Thoracic aorta endothelial cell (primary cell): ENCODE data around the gene CCPG1. TPM values are rescaled to one million over a fixed set of nuclear protein-coding genes. Genes with fewer than 3 reads are reported as not detected.

ENCODE experiments used
- total RNA-seq: library from RNA; depleted of rRNA; stranded (reverse); fragments of >200 nt; gene quantifications from 2 replicates; pipeline ENCODE4 v1.2.3, GENCODE V29; 2012

CCPG1 gene
- total RNA-seq = 59.4 and 61.0 TPM in 2 replicates

DNA sequence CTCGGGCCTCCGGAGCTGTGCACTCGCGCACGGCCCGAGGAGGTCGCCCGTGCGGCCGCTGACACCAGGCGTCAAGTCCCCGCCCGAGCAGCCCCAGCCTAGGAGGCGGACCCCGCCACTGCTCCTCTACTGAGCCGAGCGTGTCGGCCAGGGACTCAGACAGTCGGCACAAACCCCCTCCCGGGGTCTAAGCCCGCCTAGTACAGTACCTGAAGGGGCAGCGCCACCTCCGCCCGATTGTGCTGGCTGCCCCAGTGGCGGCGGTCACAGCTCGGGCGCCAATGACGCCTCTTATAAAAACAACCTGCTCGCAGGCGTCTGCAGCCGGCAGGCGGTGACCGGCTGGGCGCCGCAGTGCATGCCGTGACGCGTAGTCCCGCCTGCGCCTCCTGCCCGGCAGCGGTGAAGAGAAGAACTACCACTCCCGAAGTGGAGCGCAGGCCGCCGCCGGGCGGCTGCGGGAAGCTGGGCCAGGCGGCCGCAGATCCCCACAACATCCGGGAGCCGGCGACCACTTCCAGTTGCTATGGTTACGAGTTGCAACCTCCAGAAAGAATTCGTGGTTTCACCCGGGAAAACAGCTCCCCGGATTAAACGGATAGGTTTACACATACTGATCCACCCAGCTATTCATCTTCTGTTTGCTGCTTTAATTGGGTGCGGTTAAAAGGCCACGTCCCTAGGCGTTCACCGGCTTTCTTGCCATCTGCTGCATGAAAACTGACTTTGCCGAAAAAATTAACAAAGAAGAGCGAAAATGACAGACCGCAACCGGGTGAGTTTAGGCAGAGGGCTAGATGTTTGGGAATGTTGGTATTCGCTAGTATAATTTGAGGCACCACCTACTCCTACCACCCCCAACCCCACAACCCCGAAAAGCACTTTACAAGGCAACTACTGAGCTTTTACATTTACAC is at the start of gene CCPG1, which contains the start of gene PIERCE2:
TSS of gene CCPG1 (minus strand) at position 348 of the 917 bp plus-strand sequence. CDS start 18,935 bp downstream, outside the sequence.
TSS of gene PIERCE2 (plus strand) at position 484 of the 917 bp plus-strand sequence. CDS start at position 758, 274 bp downstream.

DNA sequence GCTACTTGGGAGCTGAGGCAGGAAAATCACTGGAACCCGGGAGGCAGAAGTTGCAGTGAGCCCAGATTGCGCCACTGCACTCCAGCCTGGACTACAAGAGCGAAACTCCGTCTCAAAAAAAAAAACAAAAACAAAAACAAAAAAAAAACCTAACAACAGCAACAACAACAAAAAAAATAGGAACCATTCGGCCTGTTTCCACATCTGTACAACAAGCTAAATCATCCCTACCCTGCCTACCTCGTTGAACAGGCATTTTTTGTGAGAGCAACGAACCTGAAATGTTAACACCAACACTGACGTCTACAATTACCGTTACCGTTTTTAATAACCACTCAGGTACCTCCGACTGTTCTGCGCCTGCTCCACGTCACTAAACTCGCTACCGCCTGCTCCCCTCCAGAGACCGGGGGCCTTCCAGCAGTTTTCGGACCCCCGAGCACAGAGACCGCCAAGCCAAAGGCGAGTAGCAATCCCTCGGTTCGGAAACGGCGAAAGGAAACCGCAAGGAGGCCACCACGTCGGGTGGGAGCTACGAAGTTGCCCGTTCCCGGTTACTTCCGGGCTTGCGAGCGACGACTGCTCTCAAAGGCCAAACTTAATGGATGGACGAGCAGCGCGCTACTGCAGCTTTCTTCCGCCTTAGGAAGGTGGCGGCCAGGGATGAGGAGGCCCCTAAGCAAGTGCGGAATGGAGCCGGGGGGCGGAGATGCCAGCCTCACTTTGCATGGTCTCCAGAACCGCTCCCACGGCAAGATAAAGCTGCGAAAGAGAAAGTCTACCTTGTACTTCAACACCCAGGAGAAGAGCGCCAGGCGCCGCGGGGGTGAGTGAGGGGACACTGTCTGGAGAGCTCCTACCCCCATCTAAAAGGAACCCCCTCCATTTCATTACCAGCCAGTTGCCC is 89.3 kb downstream of the CCPG1 start, which contains the start of the genes PIGB and PIGBOS1:
TSS of gene PIGB (plus strand) at position 635 of the 907 bp plus-strand sequence. CDS start at position 664, 29 bp downstream.
TSS of gene PIGBOS1 (minus strand) at position 536 of the 907 bp plus-strand sequence. CDS start 1,331 bp downstream, outside the sequence.

Other genes with a start within 250 kb of the CCPG1 start
- gene RSL24D1, start 211.4 kb downstream of the CCPG1 start, total RNA-seq = 118 and 121 TPM in 2 replicates
- 16.1 and 19.6 TPM in 2 replicates for gene RAB27A, start 118.5 kb downstream of the CCPG1 start, total RNA-seq
- 10.0 and 11.8 TPM in 2 replicates for gene PIGBOS1, start 89.2 kb downstream of the CCPG1 start, total RNA-seq
- 18.0 and 20.5 TPM in 2 replicates for gene PIGB, start 89.1 kb downstream of the CCPG1 start, total RNA-seq
- gene PIERCE2, start 136 bp upstream of the CCPG1 start, total RNA-seq = 1.2 and 1.6 TPM in 2 replicates
- 2.4 and 3.2 TPM in 2 replicates for gene DNAAF4, start 99.9 kb upstream of the CCPG1 start, total RNA-seq
- gene PYGO1, start 180.0 kb upstream of the CCPG1 start, total RNA-seq = 3.3 and 6.3 TPM in 2 replicates